Muscle of back (tissue), 11 donors: Measurements from ENCODE around the gene NEGR1. TPM values are rescaled to one million over a fixed set of nuclear protein-coding genes. Genes with fewer than 3 reads are reported as not detected.

Source experiments
- DNase-seq, 3 donors: peaks; one replicate each; pipeline versions ENCODE4 v3.0.0 to v3.0.0-alpha.2; 2013
- polyA plus RNA-seq, 10 donors: library from polyadenylated mRNA; unstranded; fragments of 120-200 nt; gene quantifications; one replicate each; pipeline ENCODE4 v1.2.1, GENCODE V29; 2013; ENCODE audit not compliant: insufficient read length in 10 of 10

Gene NEGR1
- polyA plus RNA-seq, 10 donors, result 12.2 to 37.9 (median 23.2) TPM

- DNase-seq, result no peak
Measured at GRCh38 chr1:71859806-71860205, 422.5 kb downstream of the NEGR1 start.

- peak in 2 of 3 donors; percentile 17 to 49 for DNase-seq
Measured at GRCh38 chr1:71857862-71858261, 424.5 kb downstream of the NEGR1 start.

GRCh38 chr1:71853360-71853759, 429.0 kb downstream of the NEGR1 start:
- DNase-seq, result no peak

- DNase-seq, result peak in 1 of 3 donors; percentile 36
Measured at GRCh38 chr1:71850936-71851335, 431.4 kb downstream of the NEGR1 start.

GRCh38 chr1:71850515-71850914, 431.8 kb downstream of the NEGR1 start:
- DNase-seq, result no peak

- no peak for DNase-seq
Measured at GRCh38 chr1:71843012-71843411, 439.3 kb downstream of the NEGR1 start.

- no peak for DNase-seq
Measured at GRCh38 chr1:71839876-71840275, 442.5 kb downstream of the NEGR1 start.

- no peak for DNase-seq
Measured at GRCh38 chr1:71836904-71837303, 445.4 kb downstream of the NEGR1 start.

GRCh38 chr1:71835442-71835813, 446.9 kb downstream of the NEGR1 start:
- DNase-seq, result no peak

GRCh38 chr1:71834601-71835441, 447.5 kb downstream of the NEGR1 start:
- peak; percentile 12 to 68 (median 27) for DNase-seq

GRCh38 chr1:71831646-71832045, 450.7 kb downstream of the NEGR1 start:
- DNase-seq, result no peak

GRCh38 chr1:71829346-71829745, 453.0 kb downstream of the NEGR1 start:
- DNase-seq, result no peak

GRCh38 chr1:71828431-71829012, 453.8 kb downstream of the NEGR1 start:
- no peak for DNase-seq

- DNase-seq, result no peak
Measured at GRCh38 chr1:71823708-71824305, 458.5 kb downstream of the NEGR1 start.

- no peak for DNase-seq
Measured at GRCh38 chr1:71817028-71817427, 465.3 kb downstream of the NEGR1 start.

GRCh38 chr1:71809085-71809484, 473.3 kb downstream of the NEGR1 start:
- no peak for DNase-seq

GRCh38 chr1:71804140-71804539, 478.2 kb downstream of the NEGR1 start:
- no peak for DNase-seq

- DNase-seq, result no peak
Measured at GRCh38 chr1:71796006-71796405, 486.3 kb downstream of the NEGR1 start.

GRCh38 chr1:71792264-71792663, 490.1 kb downstream of the NEGR1 start:
- DNase-seq, result no peak

GRCh38 chr1:71788113-71788512, 494.2 kb downstream of the NEGR1 start:
- no peak for DNase-seq

GRCh38 chr1:71787699-71788098, 494.6 kb downstream of the NEGR1 start:
- DNase-seq, result no peak

- no peak for DNase-seq
Measured at GRCh38 chr1:71786218-71786617, 496.1 kb downstream of the NEGR1 start.

GRCh38 chr1:71785450-71785849, 496.9 kb downstream of the NEGR1 start:
- DNase-seq, result peak; percentile 52 to 82 (median 66)
